GM21390 (cell line): ENCODE results near the gene SYT13.

Experiments used
- ATAC-seq: cut with Tn5 transposase; IDR thresholded peaks from one replicate; pipeline ENCODE4 v1.9.1; 2021; ENCODE audit not compliant: unreplicated experiment

The SYT13 gene

DNA sequence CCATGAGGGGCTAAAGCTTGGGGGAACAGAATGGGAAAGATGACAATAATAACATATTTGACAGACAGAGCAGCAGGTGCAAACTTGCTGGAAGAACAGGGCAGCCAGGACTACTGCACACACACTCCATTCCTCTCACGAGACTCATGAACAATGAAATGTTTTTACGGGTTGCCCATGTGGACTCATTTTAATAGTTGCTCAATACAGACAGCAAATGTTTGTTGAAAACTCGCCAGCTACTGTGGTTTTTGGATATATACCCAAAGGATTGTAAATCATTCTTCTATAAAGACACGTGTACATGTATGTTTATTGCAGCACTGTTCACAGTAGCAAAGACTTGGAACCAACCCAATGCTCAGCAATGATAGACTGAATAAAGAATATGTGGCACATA, 10.3 kb downstream of the SYT13 start:
- ATAC-seq: no peak

GRCh38 chr11:45274206-45274605, 11.9 kb downstream of the SYT13 start:
- ATAC-seq: no peak

GRCh38 chr11:45273509-45273908, 12.6 kb downstream of the SYT13 start:
- ATAC-seq: no peak

DNA sequence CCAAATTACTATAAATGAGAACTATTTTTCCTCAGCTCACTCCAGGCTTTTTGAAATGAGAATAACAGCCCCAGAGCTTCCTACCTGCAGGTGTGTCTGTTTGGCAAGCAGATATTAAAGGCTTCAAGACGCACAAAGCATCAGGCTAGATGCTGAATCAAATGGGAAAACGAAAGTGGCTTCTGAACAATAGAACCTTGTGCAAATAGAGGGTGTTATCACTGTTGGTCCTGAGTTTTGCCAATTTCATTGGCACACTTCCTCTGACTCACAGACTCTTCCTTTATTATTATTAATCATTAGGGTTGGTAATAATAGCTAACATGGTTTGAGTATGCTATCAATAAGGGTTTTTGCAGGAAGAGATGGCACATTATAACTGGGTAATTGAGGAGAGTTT, 13.4 kb downstream of the SYT13 start:
- no peak for ATAC-seq

- no peak for ATAC-seq
Measured at GRCh38 chr11:45270946-45271716, 15.0 kb downstream of the SYT13 start.

DNA sequence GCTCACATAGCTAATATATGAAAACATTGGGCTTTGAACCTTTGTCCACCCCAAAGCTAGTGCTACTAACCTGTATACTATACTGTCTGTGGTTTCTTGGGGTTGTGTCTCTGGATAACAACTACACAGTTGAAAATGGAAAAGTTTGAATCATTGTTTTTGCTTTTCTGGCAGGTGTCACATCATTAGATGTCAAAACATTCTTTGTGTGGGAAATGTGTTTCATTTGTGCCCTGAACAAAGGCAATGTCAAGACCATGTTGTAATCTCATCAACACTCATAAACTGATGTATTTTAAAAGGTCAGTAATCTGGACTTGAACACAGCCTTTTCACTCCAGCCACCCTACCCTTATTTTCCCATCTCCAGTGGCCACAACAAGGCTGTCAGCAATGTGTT, 16.5 kb downstream of the SYT13 start:
- ATAC-seq: no peak

GRCh38 chr11:45267652-45268299, 18.4 kb downstream of the SYT13 start:
- ATAC-seq: no peak

- no peak for ATAC-seq
Measured at GRCh38 chr11:45267052-45267451, 19.1 kb downstream of the SYT13 start.

GRCh38 chr11:45266676-45267020, 19.5 kb downstream of the SYT13 start:
- no peak for ATAC-seq

DNA sequence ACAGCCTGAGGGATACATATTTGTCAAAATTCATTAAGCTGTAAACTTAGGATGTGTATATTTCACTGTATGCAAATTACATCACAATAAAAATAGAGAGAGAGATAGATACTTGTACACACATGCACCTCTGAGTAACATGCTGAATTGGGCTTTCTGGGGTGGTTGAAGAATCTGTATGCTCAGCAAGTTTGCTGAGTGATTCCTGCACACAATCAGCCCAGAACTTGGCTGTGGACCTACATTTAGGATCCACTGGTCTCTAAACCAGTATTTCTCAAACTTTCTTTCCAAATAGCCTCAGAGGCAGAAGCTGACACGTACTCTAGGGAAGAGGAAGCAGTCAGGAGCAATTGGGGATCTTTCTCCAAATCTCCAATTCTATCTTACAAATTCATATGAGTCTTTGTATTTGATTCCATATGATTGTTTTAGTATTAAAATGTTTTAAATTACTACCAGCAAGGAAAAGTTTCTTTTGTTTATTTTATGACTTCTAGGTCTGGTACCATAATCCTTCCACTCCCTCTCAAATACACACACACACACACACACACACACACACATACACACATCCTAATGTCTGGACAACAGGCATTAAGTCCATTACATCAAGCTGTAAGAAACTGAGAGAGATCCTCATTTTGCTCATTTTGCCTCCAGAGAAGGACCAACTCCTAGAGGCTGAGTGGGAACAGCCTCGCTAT, 20.0 kb downstream of the SYT13 start:
- no peak for ATAC-seq

GRCh38 chr11:45264839-45265515, 21.2 kb downstream of the SYT13 start:
- ATAC-seq: no peak

DNA sequence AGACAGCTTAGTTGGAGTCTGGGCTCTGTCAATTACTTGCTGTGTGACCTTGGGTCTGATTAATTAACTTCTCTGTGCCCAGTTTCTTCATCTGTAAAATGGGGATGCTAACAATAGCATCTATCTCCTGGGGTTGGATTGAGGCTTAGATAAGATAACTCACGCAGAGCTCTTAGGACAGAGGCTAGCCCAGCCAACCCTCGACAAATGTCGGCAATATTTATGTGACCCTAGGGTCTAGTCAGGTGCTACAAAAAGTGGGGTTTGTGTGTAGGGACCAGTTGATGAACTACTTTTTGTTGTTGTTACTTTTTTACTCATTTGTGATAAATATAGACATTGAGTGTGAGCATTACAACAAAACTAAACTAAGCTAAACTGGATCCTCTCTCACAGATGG, 22.4 kb downstream of the SYT13 start:
- ATAC-seq: no peak

GRCh38 chr11:45262900-45263299, 23.2 kb downstream of the SYT13 start:
- ATAC-seq: no peak

GRCh38 chr11:45260071-45260470, 26.1 kb downstream of the SYT13 start:
- ATAC-seq: no peak

GRCh38 chr11:45259592-45259991, 26.5 kb downstream of the SYT13 start:
- ATAC-seq: no peak

DNA sequence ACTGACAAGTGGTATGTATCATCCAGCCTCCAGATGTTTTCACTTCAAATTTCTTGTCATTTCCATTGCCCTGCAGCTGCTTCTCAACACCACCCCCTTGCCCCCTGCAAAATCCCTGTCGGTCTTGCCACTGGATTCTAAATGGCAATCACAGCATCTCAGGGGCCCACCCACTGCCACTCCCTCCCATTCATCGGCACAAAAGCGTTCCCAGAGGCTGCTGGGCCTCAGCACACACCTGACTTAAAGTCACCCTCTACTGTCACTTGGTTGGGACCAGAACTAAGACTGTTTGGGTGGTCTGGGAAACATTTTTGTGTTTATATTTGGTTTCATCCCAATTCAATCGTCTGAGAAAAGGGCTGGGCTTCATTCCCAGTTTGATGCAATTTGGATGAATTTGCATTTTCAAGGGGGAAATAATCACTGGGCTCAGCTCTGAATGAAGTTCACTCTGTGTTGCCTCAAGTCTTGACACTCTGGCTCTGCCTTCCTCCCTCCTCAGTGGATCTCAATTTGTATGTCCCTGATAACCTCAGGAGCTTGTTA, 27.1 kb downstream of the SYT13 start:
- no peak for ATAC-seq

DNA sequence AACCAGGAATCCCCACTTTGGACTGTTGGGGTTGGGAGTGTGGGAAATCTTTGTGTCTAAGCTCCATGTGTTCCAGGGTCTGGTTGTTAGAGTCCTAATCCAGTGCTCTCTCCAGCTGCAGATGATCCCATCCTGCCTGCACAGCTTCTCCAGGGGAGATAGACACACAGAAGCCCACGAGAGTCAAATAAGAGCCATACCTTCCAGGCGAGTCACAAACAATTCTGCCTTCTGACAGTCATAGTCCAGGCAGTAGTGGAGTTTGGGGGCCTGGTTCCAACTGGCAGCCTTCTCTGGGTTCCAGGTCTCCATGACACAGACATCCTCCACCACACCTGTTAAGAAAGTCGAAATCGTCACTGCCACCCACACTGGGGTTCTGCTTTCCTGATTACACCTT, 32.1 kb downstream of the SYT13 start:
- ATAC-seq: no peak

- ATAC-seq: no peak
Measured at GRCh38 chr11:45253640-45254039, 32.5 kb downstream of the SYT13 start.

- ATAC-seq: no peak
Measured at GRCh38 chr11:45252877-45253276, 33.3 kb downstream of the SYT13 start.

DNA sequence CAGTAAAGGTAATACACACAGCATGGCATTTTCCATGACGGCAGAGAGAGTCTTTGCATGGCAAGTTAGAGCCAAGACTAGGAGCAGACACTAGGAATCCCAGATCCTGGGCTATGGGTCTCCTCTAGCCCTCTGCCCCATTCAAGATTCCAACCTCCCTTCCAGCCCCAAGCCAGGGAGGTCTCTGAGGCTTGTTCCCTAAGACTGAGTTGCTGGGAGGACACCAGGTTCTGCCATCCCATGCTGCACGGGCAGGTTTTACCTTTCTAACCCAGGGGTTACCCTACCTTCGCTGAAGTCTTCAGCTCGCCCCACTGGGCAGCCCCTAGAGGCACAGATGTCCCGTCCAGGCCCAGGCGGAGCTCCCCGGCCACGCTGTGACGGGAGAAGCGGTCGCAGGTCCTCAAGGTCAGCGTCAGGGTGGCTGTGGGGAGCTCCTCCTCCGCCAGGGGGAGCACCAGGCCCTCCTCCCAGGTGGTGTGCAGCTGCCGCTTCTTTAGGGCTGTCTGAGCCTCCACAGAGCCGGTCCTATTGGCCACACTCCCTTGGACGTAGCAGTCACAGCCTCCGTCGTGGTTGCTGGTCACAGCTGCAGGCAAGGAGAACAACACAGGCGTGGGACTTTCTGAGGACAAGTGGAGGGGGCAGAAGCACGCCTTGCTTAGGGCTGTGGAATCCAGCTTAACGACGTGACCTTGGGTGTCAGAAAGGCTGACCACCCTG, 33.8 kb downstream of the SYT13 start:
- ATAC-seq: no peak
